ENCODE results near the gene KCNC1.

The KCNC1 gene

GRCh38 chr11:17734418-17734911 is at the start of gene KCNC1:
Gene KCNC1, plus strand, starts transcription at chr11:17734781. Its CDS starts 1,222 bp downstream, at chr11:17736003.
- Mint-ChIP-seq H3K27me3 (peaks cover 47% of the 10 kb centered on the region), H3K4me1 (ENCODE audit: low read depth) (peaks cover 6% of the 10 kb centered on the region), H3K36me3 (ENCODE audit: low read depth) (peaks cover 4% of the 10 kb centered on the region), H3K4me3 (no peak within 1 kb of the TSS), H3K9me3 (no peaks in the 10 kb centered on the region), H3K27ac (no peak within 1 kb of the TSS)

GRCh38 chr11:17686231-17686980 is 48.2 kb upstream of the KCNC1 start:
- Mint-ChIP-seq H3K4me1 (ENCODE audit: low read depth) (no peaks in the 10 kb centered on the region), H3K27me3 (peaks cover 8% of the 10 kb centered on the region), H3K27ac (no peak overlapping the region), H3K9me3 (no peaks in the 10 kb centered on the region), H3K4me3 (no peak overlapping the region), H3K36me3 (ENCODE audit: low read depth) (no peaks in the 10 kb centered on the region)

- Mint-ChIP-seq H3K4me1 (ENCODE audit: low read depth) (no peaks in the 10 kb centered on the region), H3K27me3 (peaks cover 16% of the 10 kb centered on the region), H3K36me3 (ENCODE audit: low read depth) (no peaks in the 10 kb centered on the region), H3K4me3 (no peak overlapping the region), H3K27ac (no peak overlapping the region), H3K9me3 (no peaks in the 10 kb centered on the region)
These were observed 46.5 kb upstream of the KCNC1 start for GRCh38 chr11:17687946-17688670.

- Mint-ChIP-seq H3K36me3 (ENCODE audit: low read depth) (no peaks in the 10 kb centered on the region), H3K4me1 (ENCODE audit: low read depth) (no peaks in the 10 kb centered on the region), H3K4me3 (no peak overlapping the region), H3K9me3 (no peaks in the 10 kb centered on the region), H3K27ac (no peak overlapping the region), H3K27me3 (peaks cover 42% of the 10 kb centered on the region)
These were observed 43.0 kb upstream of the KCNC1 start for GRCh38 chr11:17691550-17691949.

GRCh38 chr11:17691976-17692375 is 42.6 kb upstream of the KCNC1 start:
- Mint-ChIP-seq H3K27me3 (peaks cover 43% of the 10 kb centered on the region), H3K9me3 (no peaks in the 10 kb centered on the region), H3K4me1 (ENCODE audit: low read depth) (no peaks in the 10 kb centered on the region), H3K36me3 (ENCODE audit: low read depth) (no peaks in the 10 kb centered on the region), H3K27ac (no peak overlapping the region), H3K4me3 (no peak overlapping the region)

- Mint-ChIP-seq H3K27ac (no peak overlapping the region), H3K4me1 (ENCODE audit: low read depth) (no peaks in the 10 kb centered on the region), H3K9me3 (no peaks in the 10 kb centered on the region), H3K27me3 (peaks cover 48% of the 10 kb centered on the region), H3K36me3 (ENCODE audit: low read depth) (no peaks in the 10 kb centered on the region), H3K4me3 (no peak overlapping the region)
These were observed 41.6 kb upstream of the KCNC1 start for GRCh38 chr11:17692931-17693330.

GRCh38 chr11:17693531-17693930 is 41.0 kb upstream of the KCNC1 start:
- Mint-ChIP-seq H3K4me3 (no peak overlapping the region), H3K27ac (no peak overlapping the region), H3K36me3 (ENCODE audit: low read depth) (no peaks in the 10 kb centered on the region), H3K9me3 (no peaks in the 10 kb centered on the region), H3K27me3 (peaks cover 48% of the 10 kb centered on the region), H3K4me1 (ENCODE audit: low read depth) (no peaks in the 10 kb centered on the region)

- no peak overlapping the region for H3K27ac Mint-ChIP-seq
- H3K36me3 Mint-ChIP-seq (ENCODE audit: low read depth): no peaks in the 10 kb centered on the region
- H3K4me3 Mint-ChIP-seq: no peak overlapping the region
- peaks cover 48% of the 10 kb centered on the region for H3K27me3 Mint-ChIP-seq
- no peaks in the 10 kb centered on the region for H3K4me1 Mint-ChIP-seq (ENCODE audit: low read depth)
- H3K9me3 Mint-ChIP-seq: no peaks in the 10 kb centered on the region
These were observed 40.0 kb upstream of the KCNC1 start for GRCh38 chr11:17694494-17695110.

GRCh38 chr11:17695454-17696441 is 38.8 kb upstream of the KCNC1 start:
- Mint-ChIP-seq H3K9me3 (no peaks in the 10 kb centered on the region), H3K4me1 (ENCODE audit: low read depth) (no peaks in the 10 kb centered on the region), H3K27me3 (peaks cover 48% of the 10 kb centered on the region), H3K36me3 (ENCODE audit: low read depth) (no peaks in the 10 kb centered on the region), H3K27ac (no peak overlapping the region), H3K4me3 (no peak overlapping the region)

GRCh38 chr11:17696741-17697140 is 37.8 kb upstream of the KCNC1 start:
- Mint-ChIP-seq H3K27ac (no peak overlapping the region), H3K4me3 (no peak overlapping the region), H3K4me1 (ENCODE audit: low read depth) (no peaks in the 10 kb centered on the region), H3K27me3 (peaks cover 54% of the 10 kb centered on the region), H3K9me3 (no peaks in the 10 kb centered on the region), H3K36me3 (ENCODE audit: low read depth) (no peaks in the 10 kb centered on the region)

- Mint-ChIP-seq H3K9me3 (no peaks in the 10 kb centered on the region), H3K36me3 (ENCODE audit: low read depth) (no peaks in the 10 kb centered on the region), H3K27ac (no peak overlapping the region), H3K27me3 (peaks cover 50% of the 10 kb centered on the region), H3K4me3 (no peak overlapping the region), H3K4me1 (ENCODE audit: low read depth) (no peaks in the 10 kb centered on the region)
These were observed 37.2 kb upstream of the KCNC1 start for GRCh38 chr11:17697175-17697949.

GRCh38 chr11:17699147-17700114 is 35.1 kb upstream of the KCNC1 start:
- Mint-ChIP-seq H3K4me1 (ENCODE audit: low read depth) (no peaks in the 10 kb centered on the region), H3K27ac (no peak overlapping the region), H3K36me3 (ENCODE audit: low read depth) (no peaks in the 10 kb centered on the region), H3K9me3 (peaks cover 7% of the 10 kb centered on the region), H3K27me3 (peaks cover 37% of the 10 kb centered on the region), H3K4me3 (no peak overlapping the region)

GRCh38 chr11:17700991-17701390 is 33.6 kb upstream of the KCNC1 start:
- Mint-ChIP-seq H3K27ac (no peak overlapping the region), H3K4me1 (ENCODE audit: low read depth) (no peaks in the 10 kb centered on the region), H3K9me3 (peaks cover 7% of the 10 kb centered on the region), H3K4me3 (no peak overlapping the region), H3K27me3 (peaks cover 32% of the 10 kb centered on the region), H3K36me3 (ENCODE audit: low read depth) (no peaks in the 10 kb centered on the region)
